Measurements from ENCODE around the gene TOPORS.

Gene TOPORS

DNA sequence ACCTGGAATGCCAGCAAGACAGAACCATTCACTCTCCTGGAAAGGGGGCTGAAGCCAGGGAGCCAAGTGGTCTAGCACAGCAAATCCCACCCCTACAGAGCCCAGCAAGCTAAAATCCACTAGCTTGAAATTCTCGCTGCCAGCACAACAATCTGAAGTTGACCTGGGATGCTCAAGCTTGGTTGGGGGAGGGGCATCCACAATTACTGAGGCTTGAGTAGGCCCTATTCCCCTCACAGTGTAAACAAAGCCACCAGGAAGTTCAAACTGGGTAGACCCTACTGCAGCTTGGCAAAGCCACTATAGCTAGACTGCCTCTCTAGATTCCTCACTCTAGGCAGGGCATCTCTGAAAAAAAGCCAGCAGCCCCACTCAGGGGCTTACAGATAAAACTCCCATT lies 43.7 kb downstream of the TOPORS start:
- DNase-seq (ENCODE audit: low spot score) (no peak), FAIRE-seq (no peak)

- peak; percentile 13 for FAIRE-seq
- DNase-seq (ENCODE audit: low spot score): peak; percentile 7
These were observed 49.4 kb downstream of the TOPORS start for GRCh38 chr9:32503008-32503407.

GRCh38 chr9:32502464-32502863 lies 49.9 kb downstream of the TOPORS start:
- DNase-seq (ENCODE audit: low spot score): peak; percentile 76
- FAIRE-seq: peak; percentile 89

DNA sequence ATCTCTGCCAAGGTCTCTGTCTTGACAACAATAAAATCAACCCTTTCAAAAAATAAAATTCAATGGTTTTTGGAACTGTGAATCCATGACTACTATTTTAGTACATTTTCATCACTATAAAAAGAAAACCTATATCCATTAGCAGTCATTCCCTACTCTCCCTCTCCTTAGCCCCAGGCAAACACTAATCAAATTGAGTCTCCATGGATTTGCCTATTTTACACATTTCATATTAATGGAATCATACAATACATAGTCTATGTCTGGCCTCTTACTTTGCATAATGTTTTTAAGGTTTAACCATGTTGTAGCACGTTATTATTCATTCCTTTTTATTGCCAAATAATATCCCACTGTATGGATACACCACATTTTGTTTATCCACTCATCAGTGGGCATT lies 50.5 kb downstream of the TOPORS start:
- FAIRE-seq: no peak
- DNase-seq (ENCODE audit: low spot score): no peak

DNA sequence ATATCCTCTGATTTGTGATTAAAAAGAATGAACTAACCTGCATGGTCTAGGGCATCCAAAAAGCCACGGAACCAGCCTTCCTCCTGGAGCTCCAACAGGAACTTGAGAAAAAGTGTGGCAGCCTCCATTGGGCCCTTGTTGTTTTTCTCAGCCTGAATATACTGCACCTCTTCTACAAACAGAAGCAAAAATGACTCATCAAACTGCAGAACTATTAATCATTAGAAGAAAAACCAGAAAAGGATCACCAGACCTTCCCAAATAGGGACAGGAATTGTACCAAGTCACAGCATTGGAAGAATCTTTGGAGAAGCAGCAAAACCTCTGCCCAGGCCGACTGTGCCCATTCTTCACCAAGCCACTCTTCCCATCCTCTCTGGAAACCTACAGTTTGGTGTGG lies 51.6 kb downstream of the TOPORS start:
- FAIRE-seq (no peak), DNase-seq (ENCODE audit: low spot score) (peak; percentile 35)

- FAIRE-seq: no peak
These were observed 54.5 kb downstream of the TOPORS start for GRCh38 chr9:32497921-32498320.

DNA sequence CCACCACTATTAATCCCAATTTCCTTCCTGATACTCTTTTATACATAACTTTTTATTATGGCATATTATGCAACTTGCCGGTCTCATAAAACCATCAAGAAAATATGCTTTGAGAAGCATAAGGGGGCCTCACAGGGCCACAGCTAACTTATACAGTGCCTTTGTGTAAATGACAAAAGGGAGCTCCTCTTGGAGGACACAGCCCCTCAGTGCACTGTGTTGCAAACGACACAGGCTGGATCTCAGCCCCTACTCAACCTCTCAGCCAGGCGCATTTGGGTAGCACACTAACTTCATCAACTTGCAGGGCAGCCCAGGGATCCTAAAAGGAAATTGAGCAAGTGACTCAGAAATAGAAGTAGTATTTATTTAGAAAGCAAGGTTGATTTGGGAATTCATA lies 61.8 kb downstream of the TOPORS start:
- DNase-seq (ENCODE audit: low spot score): no peak
- no peak for FAIRE-seq

More at GRCh38 chr9:32497921-32498320, 54.5 kb downstream of the TOPORS start:
- DNase-seq (ENCODE audit: low spot score): no peak
